GM18526 (cell line): Measurements from ENCODE around the gene MAGI1.

Source experiments
- POLR2A ChIP-seq: IDR thresholded peaks from 3 replicates; pipeline ENCODE4 v1.6.1; 2011; ENCODE audit not compliant: insufficient read length; ENCODE audit errors: extremely low read depth

Gene MAGI1

GRCh38 chr3:66023738-66024385, 14.9 kb downstream of the MAGI1 start:
- no peak for TF ChIP-seq POLR2A

DNA sequence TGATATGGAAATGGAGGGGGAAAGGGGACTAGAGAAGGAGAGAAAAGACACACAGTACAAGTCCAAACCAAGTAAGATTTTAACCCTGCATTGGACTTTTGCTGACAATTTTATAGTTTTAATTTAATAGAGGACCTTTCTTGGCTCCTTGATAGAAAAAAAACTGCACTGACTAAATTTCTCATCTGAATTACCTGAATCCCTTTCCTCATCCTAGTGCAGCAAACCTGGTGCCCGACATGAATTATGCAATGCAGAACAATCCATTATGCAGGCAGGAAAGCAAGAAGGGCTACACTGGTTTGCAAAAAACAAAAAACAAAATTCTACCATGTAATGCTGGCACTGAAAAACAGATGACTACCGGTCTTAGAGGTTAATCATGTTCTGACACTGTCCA, 15.5 kb downstream of the MAGI1 start:
- TF ChIP-seq POLR2A: no peak

GRCh38 chr3:66021731-66022131, 17.0 kb downstream of the MAGI1 start:
- TF ChIP-seq POLR2A: no peak

- no peak for TF ChIP-seq POLR2A
Observed at GRCh38 chr3:66019896-66020295, 18.8 kb downstream of the MAGI1 start.

DNA sequence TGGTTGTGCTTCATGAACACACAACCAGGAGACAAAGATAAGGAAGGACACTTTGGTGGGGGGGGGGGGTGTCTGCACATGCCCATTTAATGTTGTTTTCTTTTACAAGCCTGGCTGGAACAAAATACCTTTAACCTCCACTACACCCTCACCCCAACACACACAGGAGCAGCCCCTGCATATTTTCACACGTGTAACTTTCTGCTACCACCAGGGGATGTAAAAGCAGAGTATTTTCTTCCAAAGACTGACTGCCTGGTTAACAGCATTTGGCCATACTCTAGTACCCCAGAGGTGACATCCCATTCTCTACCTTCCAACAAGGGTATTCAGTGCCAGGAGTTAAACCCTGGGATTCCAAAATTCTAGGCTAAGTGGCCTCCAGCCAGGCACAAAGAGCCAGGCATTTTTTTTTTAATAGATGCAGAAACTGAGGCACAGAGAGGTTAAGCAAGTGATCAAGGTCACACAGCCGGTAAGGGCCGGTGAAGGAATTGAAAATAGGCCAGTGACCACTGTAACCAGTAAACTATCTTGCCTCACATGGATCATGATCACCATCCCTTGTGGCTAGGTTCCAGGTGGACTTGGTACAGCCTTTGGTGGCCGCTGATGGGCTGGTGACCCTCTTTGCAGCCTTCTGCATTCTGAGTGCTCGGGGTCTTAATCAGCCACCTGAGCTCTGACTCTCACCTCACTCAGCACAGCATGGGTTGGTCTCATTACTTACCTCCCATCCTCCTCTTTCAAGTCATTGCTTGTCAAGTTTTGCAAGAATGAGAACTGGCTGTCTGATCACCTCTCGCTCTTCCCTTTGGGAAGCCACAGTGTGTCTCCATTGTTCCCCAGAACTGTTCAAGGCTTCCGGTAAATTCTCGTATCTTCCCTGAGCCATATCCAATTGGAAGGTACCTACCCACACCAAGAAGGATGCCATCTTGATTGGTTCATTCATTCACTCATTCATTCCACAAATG, 20.4 kb downstream of the MAGI1 start:
- TF ChIP-seq POLR2A: no peak

DNA sequence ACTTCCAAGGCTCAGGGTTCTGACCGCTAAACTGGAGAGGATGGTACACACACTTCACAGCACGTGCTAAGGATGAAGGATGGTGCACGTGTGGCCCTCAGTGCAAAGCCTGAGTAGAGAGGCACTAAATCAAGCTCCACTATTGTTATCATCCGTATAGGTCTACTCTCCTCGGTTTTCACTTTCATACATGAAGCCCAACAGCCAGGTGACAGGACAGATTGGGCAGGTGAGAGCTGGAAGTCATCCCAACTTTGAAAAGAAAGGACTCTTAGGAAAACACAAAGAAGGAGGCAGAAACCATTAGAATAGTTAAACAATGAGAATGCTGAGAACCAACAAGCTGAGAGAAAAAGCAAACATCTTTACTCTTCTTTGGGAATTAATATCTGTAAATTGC, 21.1 kb downstream of the MAGI1 start:
- TF ChIP-seq POLR2A: no peak

- no peak for TF ChIP-seq POLR2A
Observed at GRCh38 chr3:66017084-66017483, 21.6 kb downstream of the MAGI1 start.

- TF ChIP-seq POLR2A: no peak
Observed at GRCh38 chr3:66015841-66016240, 22.9 kb downstream of the MAGI1 start.

- no peak for TF ChIP-seq POLR2A
Observed at GRCh38 chr3:66014651-66015050, 24.1 kb downstream of the MAGI1 start.

DNA sequence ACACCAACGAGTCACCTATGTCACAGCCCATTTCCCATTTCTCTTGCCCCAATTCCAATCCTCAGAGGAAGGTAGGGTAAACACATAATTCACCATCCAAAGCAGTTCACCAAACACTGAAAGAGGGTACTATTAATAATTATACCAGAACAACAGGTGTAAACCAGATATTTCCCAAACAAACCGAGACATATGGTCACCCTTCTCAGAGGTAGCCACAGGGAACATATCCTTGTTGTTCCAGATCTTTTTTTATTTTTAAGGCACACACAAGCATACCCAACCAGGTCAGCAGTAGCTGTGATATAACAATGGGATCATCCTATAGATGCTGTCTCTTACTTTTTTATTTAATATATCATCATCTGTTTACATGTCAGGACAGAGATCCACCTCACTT, 24.7 kb downstream of the MAGI1 start:
- no peak for TF ChIP-seq POLR2A

DNA sequence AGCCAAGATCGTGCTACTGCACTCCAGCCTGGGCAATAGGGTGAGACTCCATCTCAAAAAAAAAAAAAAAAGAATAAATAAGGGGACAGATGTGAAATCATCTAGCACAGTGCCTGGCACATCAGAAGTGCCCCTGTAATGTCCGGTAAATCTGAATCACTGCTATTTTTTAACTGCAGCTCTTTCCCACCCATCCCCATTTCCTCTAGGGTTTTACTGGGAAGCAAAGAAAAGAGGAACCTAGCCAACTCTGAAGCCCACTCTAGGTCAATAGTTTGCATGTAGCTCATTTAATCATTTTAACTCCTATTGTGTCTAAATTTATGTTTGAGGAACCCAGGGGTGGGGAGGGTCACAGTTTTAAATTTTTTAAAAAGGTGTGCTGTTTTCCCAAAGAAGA, 26.0 kb downstream of the MAGI1 start:
- TF ChIP-seq POLR2A: no peak

GRCh38 chr3:66010739-66011655, 27.7 kb downstream of the MAGI1 start:
- no peak for TF ChIP-seq POLR2A

DNA sequence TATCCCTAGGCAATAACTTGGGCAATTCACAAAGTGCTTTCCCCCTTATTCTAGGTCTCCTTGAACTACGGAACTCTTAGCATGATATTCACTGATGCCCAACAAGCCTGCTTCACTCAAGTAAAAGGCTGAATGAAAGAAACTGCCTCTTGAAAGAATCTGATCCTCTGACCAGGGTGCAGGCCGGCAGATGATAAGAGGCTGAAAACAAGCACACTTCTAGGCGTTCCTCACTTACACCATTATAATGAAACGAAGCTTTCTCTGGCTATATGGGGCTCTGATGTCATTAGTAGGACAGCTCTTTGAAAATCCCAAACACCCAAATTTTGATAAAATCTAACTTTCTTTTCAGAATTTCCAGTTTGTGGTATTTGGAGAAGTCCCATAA, 28.4 kb downstream of the MAGI1 start:
- TF ChIP-seq POLR2A: no peak

DNA sequence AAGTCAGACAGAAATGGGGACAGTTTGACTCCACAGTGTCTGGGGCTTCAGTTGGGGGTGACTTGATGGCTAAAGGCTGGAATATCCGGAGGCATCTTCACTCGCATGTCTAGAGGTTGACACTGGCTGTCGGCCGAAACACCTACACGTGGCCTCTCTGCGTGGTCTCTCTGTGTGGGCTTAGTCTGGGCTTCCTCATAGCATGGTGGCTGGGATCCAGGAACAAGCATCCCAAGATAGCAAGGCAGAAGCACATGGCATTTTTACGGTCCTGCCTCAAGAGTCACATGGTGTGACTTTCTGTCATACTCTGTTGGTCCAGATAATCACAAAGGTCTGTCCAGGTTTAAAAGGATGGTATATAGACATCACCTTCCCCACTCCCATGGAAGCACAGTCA, 34.5 kb downstream of the MAGI1 start:
- no peak for TF ChIP-seq POLR2A

DNA sequence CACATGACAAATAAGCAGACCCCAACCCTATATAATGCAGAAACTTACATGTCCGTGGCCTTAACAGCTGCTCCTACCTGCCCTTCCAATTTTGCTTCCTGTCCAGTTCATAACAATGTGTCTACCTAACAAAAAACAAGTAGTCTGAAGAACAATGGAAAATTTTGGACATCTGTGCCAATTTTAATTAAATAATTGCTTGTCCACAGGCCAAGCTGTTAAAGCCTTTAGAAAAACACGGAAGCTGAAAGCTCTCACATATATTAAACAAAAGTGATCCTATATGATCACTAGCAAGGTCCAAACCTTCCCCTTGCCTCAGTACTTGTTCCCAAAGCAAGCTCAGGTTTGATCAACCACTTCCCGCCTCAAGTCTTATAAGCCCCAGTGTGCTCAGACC, 37.1 kb downstream of the MAGI1 start:
- no peak for TF ChIP-seq POLR2A
